ENCODE measurements around the gene TMEM248.
"Not testable (repeated sequence)": the region's sequence is repeated elsewhere in the genome, so short reads cannot be mapped to it uniquely, and the experiment has no call there.

TMEM248 gene, protein sequence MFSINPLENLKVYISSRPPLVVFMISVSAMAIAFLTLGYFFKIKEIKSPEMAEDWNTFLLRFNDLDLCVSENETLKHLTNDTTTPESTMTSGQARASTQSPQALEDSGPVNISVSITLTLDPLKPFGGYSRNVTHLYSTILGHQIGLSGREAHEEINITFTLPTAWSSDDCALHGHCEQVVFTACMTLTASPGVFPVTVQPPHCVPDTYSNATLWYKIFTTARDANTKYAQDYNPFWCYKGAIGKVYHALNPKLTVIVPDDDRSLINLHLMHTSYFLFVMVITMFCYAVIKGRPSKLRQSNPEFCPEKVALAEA

DNA sequence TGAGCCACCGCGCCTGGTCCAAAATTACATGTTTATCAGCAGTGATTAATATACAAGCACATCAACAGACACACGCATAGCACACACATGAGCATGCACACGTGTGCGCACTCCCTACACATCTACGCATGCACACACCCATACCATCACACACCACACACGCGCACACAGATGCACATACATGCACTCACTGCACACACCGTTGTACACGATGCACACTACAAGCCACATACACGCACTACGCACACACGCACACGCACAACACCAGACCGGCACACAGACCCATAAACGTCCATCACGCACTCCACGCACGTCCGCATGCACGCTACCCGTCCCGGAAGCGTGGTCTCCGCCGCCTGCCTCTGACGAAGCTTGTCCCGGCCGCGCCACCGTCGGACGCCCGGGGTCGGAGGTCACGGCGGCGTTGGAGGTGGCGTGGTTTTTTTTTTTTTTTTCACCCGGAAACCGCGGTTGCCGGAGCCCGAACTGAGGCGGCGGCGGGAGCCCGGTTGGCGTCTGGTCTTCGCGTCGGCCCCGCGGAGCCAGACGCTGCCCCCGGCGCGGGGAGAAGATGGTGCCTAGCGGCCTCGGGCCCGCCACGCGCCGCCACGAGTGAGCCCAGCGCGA is at the start of gene TMEM248:
TMEM248 (plus strand) TSS at position 457 of the 627 bp plus-strand sequence. CDS start 20,641 bp downstream, outside the sequence.
- DNase-seq: peak; percentile 70 to 88

GRCh38 chr7:66873476-66873875 is 47.5 kb upstream of the TMEM248 start:
- DNase-seq: no peak

DNA sequence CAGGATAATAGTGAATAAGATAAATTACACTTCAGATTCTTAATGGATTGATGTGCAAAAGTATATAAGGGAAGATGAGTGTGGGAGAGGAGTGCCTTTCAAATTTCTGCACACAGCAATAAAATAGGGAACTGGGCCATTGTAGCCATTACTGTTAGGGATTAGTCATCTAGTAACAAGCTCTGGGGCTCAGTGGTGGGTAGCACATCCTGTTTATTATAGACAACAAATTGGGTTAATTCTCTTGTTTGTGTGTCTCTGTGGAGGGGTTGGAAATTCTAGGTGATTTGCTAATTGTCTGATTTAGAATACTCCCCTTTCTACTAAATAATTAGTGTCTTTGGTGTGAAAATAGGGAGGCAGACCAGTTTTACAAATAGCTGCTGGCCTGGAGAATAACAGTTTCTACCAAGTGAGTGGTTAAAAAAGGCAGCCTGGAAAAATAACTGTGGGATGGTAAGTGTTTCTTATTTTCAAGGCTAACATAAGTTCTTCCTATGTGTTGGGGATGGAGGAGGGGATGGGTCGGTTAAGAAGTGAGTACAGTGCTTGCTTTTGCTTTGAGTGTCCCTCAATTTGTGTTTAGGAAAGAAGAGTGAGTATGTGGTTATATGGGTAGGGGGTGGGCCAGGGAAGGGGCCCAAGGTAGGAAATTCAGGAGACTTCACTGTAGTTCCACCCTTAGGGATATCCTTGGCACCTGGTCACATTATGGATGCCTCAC is 43.3 kb upstream of the TMEM248 start:
- DNase-seq: no peak

DNA sequence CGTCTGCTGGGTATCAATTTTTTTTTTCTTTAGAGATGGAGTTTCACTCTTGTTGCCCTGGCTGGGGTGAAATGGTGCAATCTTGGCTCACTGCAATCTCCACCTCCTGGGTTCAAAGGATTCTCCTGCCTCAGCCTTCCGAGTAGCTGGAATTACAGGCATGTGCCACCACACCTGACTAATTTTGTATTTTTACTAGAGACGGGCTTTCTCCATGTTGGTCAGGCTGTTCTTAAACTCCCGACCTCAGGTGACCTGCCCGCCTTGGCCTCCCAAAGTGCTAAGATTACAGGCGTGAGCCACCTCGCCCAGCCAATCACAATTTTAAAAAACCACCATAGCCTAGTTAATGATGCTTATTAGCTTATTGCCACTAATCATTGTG is 42.7 kb upstream of the TMEM248 start:
- DNase-seq: not testable (repeated sequence)

DNA sequence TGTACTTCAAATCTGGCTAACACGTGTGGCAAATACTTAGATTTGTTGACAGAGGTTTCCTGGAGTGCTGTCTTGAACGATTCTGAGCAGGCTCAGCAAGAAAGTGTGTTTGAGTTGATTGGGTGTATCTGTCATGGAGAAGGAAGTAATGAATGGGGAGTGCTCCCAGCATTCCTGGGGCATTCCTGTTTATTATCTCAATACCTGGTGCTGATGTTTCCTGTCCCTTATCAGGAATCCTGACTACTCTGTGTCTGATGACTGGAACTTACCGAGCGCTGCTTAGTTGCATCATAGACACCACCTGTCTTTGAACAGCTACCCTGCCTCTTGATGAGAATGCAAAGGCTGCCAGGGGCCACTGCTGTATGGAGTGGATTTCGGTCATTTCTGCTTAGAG is 41.0 kb upstream of the TMEM248 start:
- no peak for DNase-seq

GRCh38 chr7:66880577-66880976 is 40.4 kb upstream of the TMEM248 start:
- not testable (repeated sequence) for DNase-seq

DNA sequence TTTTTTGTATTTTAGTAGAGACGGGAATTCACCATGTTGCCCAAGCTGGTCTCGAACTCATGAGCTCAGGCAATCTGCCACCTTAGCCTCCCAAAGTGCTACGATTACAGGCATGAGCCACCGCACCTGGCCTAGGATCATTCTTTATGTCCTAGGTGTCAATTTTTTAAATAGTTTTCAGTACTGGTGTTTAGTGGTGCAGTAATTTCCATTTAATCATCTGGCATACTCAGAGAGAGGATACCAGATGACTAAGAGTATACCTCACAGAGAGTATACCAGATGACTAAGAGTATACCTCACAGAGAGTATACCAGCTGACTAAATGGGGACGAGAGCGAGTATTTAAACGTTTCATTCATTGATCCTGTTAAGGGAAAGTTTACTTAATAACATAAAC is 37.3 kb upstream of the TMEM248 start:
- no peak for DNase-seq

- DNase-seq: not testable (repeated sequence)
Observed at GRCh38 chr7:66884556-66884955, 36.5 kb upstream of the TMEM248 start.

- DNase-seq: no peak
Observed at GRCh38 chr7:66886152-66886551, 34.9 kb upstream of the TMEM248 start.

GRCh38 chr7:66888223-66888622 is 32.8 kb upstream of the TMEM248 start:
- not testable (repeated sequence) for DNase-seq

DNA sequence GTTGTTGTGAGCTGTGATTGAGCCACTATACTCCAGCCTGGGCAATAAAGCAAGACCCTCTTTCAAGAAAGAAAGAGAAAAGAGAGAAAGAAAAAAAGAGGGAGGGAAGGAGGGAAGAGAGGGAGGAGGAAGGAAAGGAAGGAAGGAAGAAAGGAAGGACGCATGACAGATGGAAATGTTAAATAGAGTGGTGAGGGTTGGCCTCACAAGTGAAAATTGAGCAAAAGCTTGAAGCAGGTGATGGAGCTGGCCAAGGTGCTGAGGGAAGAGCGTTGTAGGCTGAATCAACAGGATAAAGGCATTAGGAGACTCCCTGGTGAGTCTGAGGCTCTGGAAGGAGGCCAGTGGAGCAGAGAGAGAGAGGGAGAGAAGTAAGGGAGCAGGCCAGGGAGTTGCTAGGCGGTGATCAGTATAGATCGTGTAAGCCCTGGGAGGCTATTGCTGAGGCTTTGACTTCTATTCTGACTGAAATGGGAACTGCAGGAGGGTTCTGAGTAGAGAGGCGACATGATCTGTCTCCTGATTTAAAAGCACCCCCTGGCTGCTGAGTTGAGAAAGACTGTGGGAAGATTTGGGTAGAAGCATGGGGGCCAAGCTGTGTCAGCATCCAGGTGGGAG is 26.5 kb upstream of the TMEM248 start:
- DNase-seq: no peak

DNA sequence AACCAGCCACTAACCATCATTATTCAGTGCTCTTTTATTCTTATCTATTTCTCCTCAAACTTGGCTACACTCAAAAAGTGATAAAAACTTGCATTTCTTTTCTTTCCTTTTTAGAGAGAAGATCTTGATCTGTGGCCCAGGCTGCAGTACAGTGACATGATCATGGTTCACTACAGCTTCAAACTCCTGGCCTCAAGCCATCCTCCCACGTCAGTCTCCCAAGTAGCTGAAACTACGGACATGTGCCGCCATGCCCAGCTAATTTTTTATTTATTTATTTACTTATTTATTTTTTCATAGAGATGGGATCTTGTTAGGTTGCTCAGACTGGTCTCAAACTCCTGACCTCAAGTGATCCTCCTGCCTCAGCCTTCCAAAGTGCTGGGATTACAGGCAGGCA is 24.6 kb upstream of the TMEM248 start:
- DNase-seq: no peak

DNA sequence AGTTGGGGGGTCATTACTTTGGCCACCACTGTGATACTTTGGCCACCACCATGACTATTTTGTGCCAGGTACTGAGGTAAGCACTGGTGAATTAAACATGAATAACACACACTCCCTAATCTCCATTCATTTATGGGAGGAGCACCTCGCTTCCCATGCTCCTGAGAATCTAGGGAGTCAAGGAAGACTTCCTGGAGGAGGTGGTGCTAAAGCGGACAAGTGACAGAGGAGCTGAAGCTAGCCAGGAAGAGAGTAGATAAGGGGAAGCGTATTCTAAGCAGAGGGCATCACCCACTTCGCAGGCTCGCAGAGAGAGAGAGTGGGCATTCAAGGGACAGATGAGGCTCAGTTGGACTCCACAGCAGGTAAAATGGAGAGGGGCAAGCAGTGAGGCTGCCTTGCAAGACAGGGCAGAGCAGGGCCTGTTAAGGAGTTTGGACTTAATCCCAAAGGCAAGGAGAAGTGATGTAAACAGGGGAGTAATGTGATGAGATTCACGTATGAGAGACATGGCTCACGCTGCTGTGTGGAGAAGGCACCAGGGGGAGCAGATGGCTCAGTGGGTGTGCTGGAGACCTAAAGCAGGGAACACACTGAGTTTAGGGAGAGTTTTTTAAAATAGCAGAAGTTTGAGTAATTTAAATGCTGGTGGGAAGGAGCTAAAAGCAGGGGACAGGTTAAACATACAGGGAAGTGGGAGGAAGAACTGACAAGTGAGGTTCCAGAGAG is 21.3 kb upstream of the TMEM248 start:
- no peak for DNase-seq

DNA sequence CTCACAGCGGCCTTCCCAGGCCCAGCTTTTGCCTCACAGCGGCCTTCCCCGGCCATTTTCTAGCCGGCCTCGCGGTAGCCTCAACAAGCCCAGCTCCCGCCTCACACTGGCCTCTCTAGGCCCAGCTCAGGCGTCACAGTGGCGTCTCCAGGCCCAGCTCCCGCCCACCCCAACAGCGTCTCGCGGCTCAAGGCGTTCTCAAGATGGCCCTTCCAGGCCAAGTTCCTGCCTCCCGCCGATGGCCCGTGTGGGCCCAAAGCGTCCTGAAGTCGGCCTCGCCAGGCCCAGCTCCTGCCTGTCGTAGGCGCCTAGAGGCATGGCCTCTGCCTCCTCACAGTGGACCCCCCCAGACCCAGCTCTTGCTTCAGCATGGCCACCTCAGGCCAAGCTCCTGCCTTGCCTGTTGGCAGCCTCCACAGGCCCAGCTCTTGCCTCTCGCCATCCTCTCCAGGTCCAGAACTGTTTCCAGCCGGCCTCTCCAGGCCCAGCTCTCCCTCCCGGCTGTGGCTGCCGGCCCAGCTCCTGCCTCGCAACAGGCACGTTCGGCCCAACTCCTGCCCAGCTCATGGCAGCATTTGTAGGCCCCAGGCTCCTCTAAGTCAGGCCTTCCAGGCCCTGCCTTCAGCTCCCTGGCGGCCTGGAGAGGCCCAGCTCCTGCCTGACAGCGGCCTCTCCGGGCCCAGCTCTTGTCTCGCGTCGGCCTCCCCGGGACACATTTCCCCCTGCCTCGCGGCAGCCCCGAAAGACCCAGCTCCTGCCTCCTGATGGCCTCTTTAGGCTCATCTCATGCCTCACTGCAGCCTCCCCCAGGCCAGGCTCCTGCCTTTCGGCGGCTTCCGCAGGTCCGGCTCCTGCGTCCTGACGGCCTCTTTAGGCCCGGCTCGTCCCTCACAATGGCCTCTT is 18.8 kb upstream of the TMEM248 start:
- no peak for DNase-seq

GRCh38 chr7:66902844-66903180 is 18.2 kb upstream of the TMEM248 start:
- no peak for DNase-seq

DNA sequence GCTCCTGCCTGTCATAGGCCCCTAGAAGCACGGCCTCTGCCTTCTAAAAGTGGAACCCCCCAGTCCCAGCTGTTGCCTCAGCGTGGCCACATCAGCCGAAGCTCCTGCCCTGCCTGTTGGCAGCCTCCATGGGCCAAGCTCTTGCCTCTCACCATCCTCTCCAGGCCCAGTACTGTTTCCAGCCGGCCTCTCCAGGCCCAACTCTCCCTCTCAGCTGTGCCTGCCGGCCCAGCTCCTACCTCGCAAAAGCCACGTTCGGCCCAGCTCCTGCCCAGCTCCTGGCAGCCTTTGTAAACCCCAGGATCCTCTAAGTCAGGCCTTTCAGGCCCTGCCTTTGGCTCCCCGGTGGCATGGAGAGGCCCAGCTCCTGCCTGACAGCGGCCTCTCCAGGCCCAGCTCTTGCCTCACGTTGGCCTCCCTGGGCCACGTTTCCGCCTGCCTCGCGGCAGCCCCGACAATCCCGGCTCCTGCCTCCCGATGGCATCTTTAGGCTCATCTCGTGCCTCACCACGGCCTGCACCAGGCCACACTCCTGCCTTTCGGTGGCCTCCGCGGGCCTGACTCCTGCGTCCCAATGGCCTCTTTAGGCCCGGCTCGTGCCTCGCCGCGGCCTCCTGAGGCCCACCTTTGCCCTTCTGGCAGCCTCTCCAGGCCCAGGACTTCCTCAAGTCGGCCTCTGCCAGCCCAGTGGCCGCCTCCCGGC is 17.5 kb upstream of the TMEM248 start:
- no peak for DNase-seq

GRCh38 chr7:66904063-66904593 is 16.9 kb upstream of the TMEM248 start:
- no peak for DNase-seq

GRCh38 chr7:66905278-66905677 is 15.7 kb upstream of the TMEM248 start:
- no peak for DNase-seq

DNA sequence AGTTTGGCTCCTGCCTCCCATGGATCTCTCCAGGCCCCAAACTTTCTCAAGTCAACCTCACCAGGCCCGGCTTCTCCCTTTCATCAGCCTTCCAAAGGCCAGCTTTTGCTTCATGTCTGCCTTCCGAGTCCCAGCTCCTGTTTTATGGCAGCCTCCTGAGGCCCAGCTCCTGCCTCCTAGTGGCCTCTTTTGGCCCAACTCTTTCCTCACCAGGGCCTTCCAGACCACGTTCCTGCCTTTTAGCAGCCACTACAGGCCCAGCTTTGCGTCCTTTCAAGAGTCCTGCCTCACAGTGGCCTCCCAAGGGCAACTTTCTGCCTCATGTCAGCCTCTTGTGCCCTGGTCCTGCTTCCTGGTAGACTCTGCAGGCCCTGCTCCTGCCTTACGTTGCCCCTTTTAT is 15.3 kb upstream of the TMEM248 start:
- DNase-seq: no peak

DNA sequence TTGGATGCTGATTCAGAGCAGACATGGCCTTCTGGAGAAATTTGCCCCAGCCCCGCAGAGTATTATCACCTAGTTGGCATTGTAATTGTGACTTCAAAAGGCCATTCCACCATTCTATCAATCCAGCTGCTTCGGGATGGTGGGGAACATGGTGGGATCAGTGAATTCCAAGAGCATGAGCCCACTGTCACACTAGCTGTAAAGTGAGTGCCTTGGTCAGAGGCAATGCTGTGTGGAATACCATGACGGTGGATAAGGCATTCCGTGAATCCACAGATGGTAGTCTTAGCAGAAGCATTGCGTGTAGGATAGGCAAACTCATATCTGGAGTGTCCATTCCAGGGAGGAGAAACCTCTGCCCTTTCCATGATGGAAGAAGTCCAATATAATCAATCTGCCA is 13.3 kb upstream of the TMEM248 start:
- DNase-seq: no peak

- DNase-seq: not testable (repeated sequence)
Observed at GRCh38 chr7:66908598-66908997, 12.4 kb upstream of the TMEM248 start.

Measured in NCI-H446 (cell line).